Measurements from ENCODE around the gene LTBP2.

LTBP2 gene

GRCh38 chr14:74610866-74611649, 979 bp downstream of the LTBP2 start:
- DNase-seq = no peak

DNA sequence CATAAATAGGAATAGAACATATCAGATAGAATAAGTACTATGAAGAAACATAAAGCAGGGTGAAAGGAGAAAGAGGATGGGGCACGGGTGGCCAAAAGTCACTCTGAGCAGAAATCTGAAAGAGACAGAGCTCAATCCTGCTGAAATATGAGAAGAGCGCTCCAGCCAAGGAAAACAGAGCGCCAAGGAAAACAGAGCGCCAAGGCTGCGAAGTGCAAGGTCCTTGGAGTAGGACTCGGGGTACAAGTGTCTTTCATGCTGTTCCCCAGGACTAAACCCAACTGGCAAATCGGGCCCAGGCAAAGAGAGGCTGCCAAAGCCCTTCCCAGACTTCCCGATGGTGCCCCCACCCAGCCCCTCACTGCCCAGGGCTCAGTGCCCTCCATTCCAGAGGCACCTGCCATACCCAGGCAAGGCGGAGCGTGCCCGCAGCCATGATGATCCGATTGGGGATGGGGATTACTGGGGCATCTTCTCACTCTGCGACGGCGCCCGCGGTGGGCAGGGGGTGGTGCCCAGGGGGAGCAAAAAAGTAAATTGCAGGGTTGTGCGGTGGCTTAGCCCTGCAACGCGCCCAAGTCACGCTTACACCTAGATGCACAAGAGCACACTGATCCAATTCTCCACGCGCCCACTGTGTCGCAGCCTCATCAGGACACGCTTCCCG, 1.7 kb downstream of the LTBP2 start:
- no peak for DNase-seq

DNA sequence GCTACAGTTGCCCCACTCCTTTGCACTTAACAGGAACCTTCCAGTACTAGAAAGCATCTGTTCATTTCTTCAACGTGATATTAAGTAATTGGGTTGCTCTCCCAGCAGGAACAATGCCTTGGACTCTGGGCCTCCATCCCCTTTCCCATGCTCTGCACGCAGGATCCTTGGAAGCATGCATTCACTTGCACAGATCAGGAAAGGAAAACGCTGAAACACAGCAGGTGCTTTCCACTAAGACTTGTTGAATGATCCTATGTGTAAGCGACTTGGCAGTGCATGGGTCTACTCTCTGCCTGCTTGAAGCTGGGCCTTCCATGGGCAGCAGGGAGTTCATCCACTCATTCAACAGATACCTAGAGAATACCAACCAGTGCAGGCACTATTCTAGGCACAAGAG, 2.3 kb downstream of the LTBP2 start:
- no peak for DNase-seq

- DNase-seq = peak; percentile 71
Measured at GRCh38 chr14:74608959-74609611, 3.0 kb downstream of the LTBP2 start.

DNA sequence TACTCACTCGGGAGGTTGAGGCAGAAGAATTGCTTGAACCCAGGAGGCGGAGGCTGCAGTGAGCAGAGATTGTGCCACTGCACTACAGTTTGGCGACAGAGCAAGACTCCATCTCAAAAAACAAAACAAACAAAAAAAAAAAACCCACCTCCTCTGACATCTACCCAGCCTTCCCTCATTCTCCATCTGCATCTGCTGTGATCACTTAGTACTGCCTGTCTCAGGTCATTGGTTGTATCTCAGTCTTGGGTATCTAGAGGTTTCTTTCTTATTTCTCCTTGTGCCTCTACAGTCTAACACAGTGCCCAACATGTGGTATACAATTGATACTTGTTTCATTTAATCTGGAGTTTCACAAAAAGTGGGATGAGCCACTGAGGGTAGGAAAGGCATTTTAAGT, 5.3 kb downstream of the LTBP2 start:
- DNase-seq = no peak

GRCh38 chr14:74605531-74606223, 6.4 kb downstream of the LTBP2 start:
- no peak for DNase-seq

- DNase-seq = no peak
Measured at GRCh38 chr14:74604911-74605310, 7.1 kb downstream of the LTBP2 start.

- no peak for DNase-seq
Measured at GRCh38 chr14:74604157-74604556, 7.9 kb downstream of the LTBP2 start.

GRCh38 chr14:74601982-74602381, 10.1 kb downstream of the LTBP2 start:
- no peak for DNase-seq

DNA sequence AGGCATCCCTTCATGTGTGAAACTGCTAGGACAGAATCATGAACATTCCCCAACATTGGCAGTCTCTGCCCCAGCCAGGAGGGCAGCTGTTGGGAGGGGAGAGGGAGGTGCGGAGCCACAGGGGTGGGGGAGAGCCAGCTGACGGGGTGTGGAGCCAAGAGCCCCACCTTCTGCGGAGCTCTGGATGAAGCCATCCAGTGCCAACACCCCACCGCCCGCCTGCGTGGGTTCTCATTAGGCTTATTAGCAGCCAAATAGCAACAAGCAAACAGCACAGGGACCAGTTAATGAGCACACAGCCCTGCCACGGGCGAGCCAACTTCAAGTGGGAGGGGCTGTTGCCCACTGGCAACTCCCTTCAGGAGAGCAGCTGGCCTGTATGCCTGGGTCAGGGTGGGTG, 12.1 kb downstream of the LTBP2 start:
- no peak for DNase-seq

DNA sequence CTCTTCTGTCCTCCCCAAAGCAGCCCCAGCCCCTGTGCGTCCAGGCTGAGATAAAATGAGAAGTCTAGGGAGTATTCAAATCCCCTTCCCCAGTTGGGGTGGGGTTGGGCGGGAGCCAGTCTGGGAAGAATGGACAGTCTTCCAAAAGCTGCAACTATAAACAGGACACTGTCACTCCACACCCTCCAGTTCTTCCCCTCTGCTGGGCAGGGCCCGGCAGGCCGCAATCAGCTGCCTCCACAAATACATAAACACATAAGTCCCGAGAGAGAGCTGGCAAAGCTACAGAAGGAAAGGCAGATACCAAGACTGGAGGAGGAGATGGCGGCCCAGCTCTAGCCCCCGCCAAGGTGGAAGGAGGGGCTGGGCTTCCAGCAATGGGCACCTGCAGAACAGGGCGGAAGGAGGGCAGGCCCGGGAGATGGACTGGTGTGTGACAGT, 12.7 kb downstream of the LTBP2 start:
- DNase-seq = no peak

DNA sequence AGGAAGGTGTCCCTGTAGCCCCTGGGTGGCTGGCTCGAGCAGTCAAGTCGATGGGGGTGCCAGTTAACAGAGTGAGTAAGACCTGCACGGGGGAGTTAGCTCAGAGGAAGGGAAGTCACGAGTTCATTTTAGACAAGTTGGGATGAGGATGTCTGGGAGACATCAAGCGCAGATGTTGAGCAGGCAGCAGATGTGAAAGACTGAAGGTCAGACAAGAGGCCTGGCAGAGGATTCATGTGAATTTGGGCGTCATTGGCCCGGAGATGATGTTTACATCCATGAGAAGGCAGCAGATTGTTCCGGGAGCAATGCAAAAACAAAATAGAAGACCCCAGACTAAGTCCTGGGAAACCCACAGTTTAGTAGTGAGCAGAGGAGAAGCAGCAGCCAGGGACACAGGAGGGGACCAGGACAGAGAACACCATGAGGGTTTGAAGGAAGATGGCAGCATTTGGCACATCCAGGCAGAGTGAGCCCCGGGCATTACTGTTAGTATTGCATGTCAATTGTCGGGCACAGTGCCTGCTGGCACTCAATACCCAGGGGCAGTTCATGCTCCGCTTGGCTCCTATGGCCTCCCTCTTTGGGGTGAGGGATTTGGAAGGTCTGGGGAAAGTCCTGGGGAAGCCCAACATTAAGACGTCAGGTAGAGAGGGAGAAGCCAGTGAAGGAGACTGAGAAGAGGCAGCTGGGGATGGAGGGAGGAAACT, 15.1 kb downstream of the LTBP2 start:
- no peak for DNase-seq

GRCh38 chr14:74595006-74595735, 16.9 kb downstream of the LTBP2 start:
- DNase-seq = no peak

- DNase-seq = no peak
Measured at GRCh38 chr14:74594606-74595005, 17.4 kb downstream of the LTBP2 start.

- no peak for DNase-seq
Measured at GRCh38 chr14:74594029-74594428, 18.0 kb downstream of the LTBP2 start.

GRCh38 chr14:74593241-74593953, 18.6 kb downstream of the LTBP2 start:
- DNase-seq = no peak

- DNase-seq = no peak
Measured at GRCh38 chr14:74592476-74593201, 19.4 kb downstream of the LTBP2 start.

- DNase-seq = no peak
Measured at GRCh38 chr14:74591899-74592298, 20.1 kb downstream of the LTBP2 start.

DNA sequence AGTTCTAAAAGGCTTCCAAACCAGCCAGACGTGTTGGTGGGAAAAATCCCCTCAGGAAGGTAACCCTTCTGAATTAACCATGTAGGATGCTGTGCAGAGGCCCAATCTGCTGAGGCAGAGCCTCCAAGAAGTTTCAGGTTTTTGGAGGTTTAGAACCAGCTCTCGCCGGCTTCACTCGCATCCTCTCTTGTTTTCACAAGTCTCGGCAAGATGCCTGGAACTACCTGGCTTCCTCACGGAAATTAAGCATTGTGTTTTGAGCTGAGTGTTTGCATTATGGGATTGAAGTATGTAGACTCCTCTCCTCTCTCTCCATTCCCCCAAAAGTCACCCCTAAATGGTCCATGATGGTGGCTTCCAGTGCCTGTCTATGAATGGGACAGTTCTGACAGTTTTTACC, 20.6 kb downstream of the LTBP2 start:
- DNase-seq = no peak

DNA sequence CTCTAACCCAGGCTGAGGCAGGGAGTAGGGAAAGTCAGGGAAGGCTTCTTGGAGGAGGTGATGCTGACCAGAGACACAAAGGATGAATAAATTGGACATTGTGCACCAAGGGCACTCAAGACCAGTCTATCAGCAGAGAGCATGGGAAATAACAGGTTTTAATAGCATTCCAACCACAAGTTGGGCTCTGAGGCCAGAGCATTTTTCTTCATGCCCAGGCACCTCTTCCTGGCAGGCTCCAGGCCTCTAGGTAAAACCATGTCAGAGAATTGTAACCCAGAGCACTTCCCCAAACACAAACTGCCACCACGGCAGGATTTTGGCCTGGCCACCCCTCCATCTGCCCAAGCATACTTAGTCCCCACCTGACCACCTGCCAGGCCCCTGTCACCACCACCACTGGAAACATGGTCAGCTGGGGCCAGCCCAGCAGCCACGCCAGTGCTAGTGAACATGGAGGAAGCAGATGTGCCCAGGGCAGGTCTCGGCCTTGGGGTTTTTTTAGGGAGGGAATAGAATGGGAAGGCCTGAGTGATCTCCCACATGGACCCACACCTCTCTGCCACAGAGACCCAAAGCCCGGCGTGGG, 22.7 kb downstream of the LTBP2 start:
- no peak for DNase-seq

All from NCI-H1417 treated with DMSO at 0.1 percent for 48 hours (cell line).